GM12878 (cell line): ENCODE measurements around the gene TGM2. TPM values are rescaled to one million over a fixed set of nuclear protein-coding genes. Genes with fewer than 3 reads are reported as not detected.
A peak's percentile ranks its signal among the peaks of the same experiment; 100 is the strongest.

Experiments
- ATAC-seq: fragments of 200-7000 bp; cut with Tn5 transposase; 3 replicates; pipeline ENCODE4 v1.9.1; 2020; ENCODE audit warnings: mild to moderate bottlenecking, moderate library complexity
- BruUV-seq: library from RNA; stranded (reverse); fragments of 400-500 nt; replicated peaks from 2 replicates; lab custom pipeline; 2021; lab: Mats Ljungman, UMichigan
- CTCF ChIA-PET: fragments of 300-600 bp; sonication (Branson Sonifier 250); formaldehyde crosslinking; extraction: SDS; loops from one replicate; lab custom pipeline; 2021; ENCODE audit warnings: inconsistent platforms; lab: Yijun Ruan, JAX
- POLR2A ChIA-PET: fragments of 350-600 bp; formaldehyde crosslinking; extraction: SDS; loops from one replicate; lab custom pipeline; 2021; ENCODE audit warnings: inconsistent platforms; lab: Charles Lee
- RAD21 ChIA-PET: fragments of 300-600 bp; sonication (Branson Sonifier 250); formaldehyde crosslinking; loops from one replicate; lab custom pipeline; 2023; ENCODE audit warnings: antibody characterized with exemption; ENCODE audit not compliant: unreplicated experiment; lab: Charles Lee
- SMC1A ChIA-PET: fragments of 300-600 bp; sonication (Branson Sonifier 250); formaldehyde crosslinking; loops from one replicate; lab custom pipeline; 2023; ENCODE audit not compliant: unreplicated experiment, uncharacterized antibody; lab: Charles Lee
- DNase-seq: peaks from one replicate; pipeline ENCODE4 v3.0.0-alpha.2; 2011; ENCODE audit warnings: low read depth, low spot score
- FAIRE-seq: peaks from 3 replicates; lab custom pipeline; 2011; peaks lifted over from hg19 to GRCh38; lab: Jason Lieb, UNC
- H2AFZ ChIP-seq: 2 replicates; pipeline ENCODE4 v1.6.0; 2011; ENCODE audit warnings: low read depth, low read length, control low read depth; ENCODE audit not compliant: control insufficient read depth
- H3K27ac ChIP-seq: 2 replicates; pipeline ENCODE4 v1.5.1; 2011; ENCODE audit warnings: control low read depth; ENCODE audit not compliant: control insufficient read depth, insufficient read depth
- H3K27me3 ChIP-seq, 2 experiments: replicated peaks in 1 of 2; 2 replicates each; pipeline versions ENCODE4 v1.6.0 to v1.6.1; 2011; ENCODE audit warnings: low read length in 1 of 2; ENCODE audit not compliant: control insufficient read depth in 2 of 2, insufficient read depth in 2 of 2
- H3K36me3 ChIP-seq, 2 experiments: 2 replicates each; pipeline ENCODE4 v1.5.1; 2011; ENCODE audit warnings: low read length in 1 of 2; ENCODE audit not compliant: control insufficient read depth in 2 of 2, insufficient read depth in 2 of 2
- H3K4me1 ChIP-seq: 2 replicates; pipeline ENCODE4 v1.6.1; 2011; ENCODE audit warnings: mild to moderate bottlenecking, low read length, moderate library complexity, mixed read lengths; ENCODE audit not compliant: control insufficient read depth, insufficient read depth
- H3K4me2 ChIP-seq: 2 replicates; pipeline ENCODE4 v1.6.0; 2011; ENCODE audit warnings: control low read depth; ENCODE audit not compliant: control insufficient read depth, insufficient read depth
- H3K4me3 ChIP-seq: fragments of 200-600 bp; sonication (generic); 2 replicates; pipeline ENCODE4 v1.5.1; 2016
- H3K79me2 ChIP-seq: 2 replicates; pipeline ENCODE4 v1.6.0; 2011; ENCODE audit warnings: low read length; ENCODE audit not compliant: control insufficient read depth, insufficient read depth
- H3K9ac ChIP-seq: 2 replicates; pipeline ENCODE4 v1.8.0; 2011; ENCODE audit warnings: low read length, control low read depth, mixed read lengths; ENCODE audit not compliant: control insufficient read depth, insufficient read depth
- H3K9me3 ChIP-seq: replicated peaks from 3 replicates; pipeline ENCODE4 v1.5.1; 2011; ENCODE audit warnings: mild to moderate bottlenecking, low read length; ENCODE audit not compliant: control insufficient read depth, insufficient read depth
- H4K20me1 ChIP-seq: 2 replicates; pipeline ENCODE4 v1.6.0; 2011; ENCODE audit not compliant: control insufficient read depth, insufficient read depth
- ATF3 ChIP-seq: IDR thresholded peaks from 2 replicates; pipeline ENCODE4 v1.6.1; 2011; ENCODE audit warnings: low read depth, mild to moderate bottlenecking, low read length, moderate library complexity, borderline replicate concordance; ENCODE audit errors: extremely low read depth
- CHD1 ChIP-seq: IDR thresholded peaks from 2 replicates; pipeline ENCODE4 v1.6.1; 2012; ENCODE audit warnings: low read depth, low read length, improper control_type of control experiment
- CUX1 ChIP-seq: IDR thresholded peaks from 2 replicates; pipeline ENCODE4 v1.6.1; 2012; ENCODE audit warnings: improper control_type of control experiment, low read depth, low read length; ENCODE audit not compliant: insufficient replicate concordance
- DPF2 ChIP-seq: fragments of 450-650 bp; IDR thresholded peaks from 2 replicates; pipeline ENCODE4 v1.6.1; 2017; ENCODE audit warnings: mild to moderate bottlenecking
- E2F4 ChIP-seq: IDR thresholded peaks from 2 replicates; pipeline ENCODE4 v1.6.1; 2012; ENCODE audit warnings: low read depth, low read length, improper control_type of control experiment
- HDAC6 ChIP-seq: fragments of 200-600 bp; sonication (generic); IDR thresholded peaks from one replicate; pipeline ENCODE4 v1.8.0; 2017; ENCODE audit warnings: antibody characterized with exemption; ENCODE audit not compliant: unreplicated experiment
- HDGF ChIP-seq: fragments of 450-650 bp; IDR thresholded peaks from 2 replicates; pipeline ENCODE4 v1.6.1; 2016; ENCODE audit warnings: antibody characterized with exemption
- JUND ChIP-seq: IDR thresholded peaks from 2 replicates; pipeline ENCODE4 v1.6.1; 2012; ENCODE audit warnings: low read depth, mild to moderate bottlenecking, low read length, improper control_type of control experiment, moderate library complexity
- KLF5 ChIP-seq: fragments of 450-650 bp; IDR thresholded peaks from 2 replicates; pipeline ENCODE4 v1.6.1; 2014; ENCODE audit warnings: mild to moderate bottlenecking; ENCODE audit not compliant: partially characterized antibody
- NFYB ChIP-seq: IDR thresholded peaks from 2 replicates; pipeline ENCODE4 v1.6.1; 2011; ENCODE audit warnings: low read depth, mild to moderate bottlenecking, low read length, improper control_type of control experiment, moderate library complexity; ENCODE audit not compliant: insufficient read depth
- RAD21 ChIP-seq: IDR thresholded peaks from 2 replicates; pipeline ENCODE4 v1.6.1; 2011; ENCODE audit warnings: mild to moderate bottlenecking, low read depth, low read length, moderate library complexity; ENCODE audit not compliant: insufficient read depth
- ZBED1 ChIP-seq: IDR thresholded peaks from 2 replicates; pipeline ENCODE4 v1.6.1; 2016; ENCODE audit warnings: borderline replicate concordance
- WGBS: methylation state at CpG from one replicate; pipeline ENCODE4 v1.1.6; 2016; ENCODE audit warnings: low lambda C conversion rate; ENCODE audit not compliant: insufficient replicate concordance, insufficient coverage; ENCODE audit errors: missing lambda C conversion rate; 5-methylcytosine and 5-hydroxymethylcytosine counted together
- in situ Hi-C: fragments of 300-500 bp; cut with MboI; formaldehyde crosslinking; loops from 9 replicates; pipeline ENCODE4 v1.14.3; 2018; ENCODE audit warnings: mixed read lengths
- intact Hi-C: fragments of 100-400 bp; cut with micrococcal nuclease; formaldehyde crosslinking; loops from one replicate; pipeline ENCODE4 v1.14.2; 2022; ENCODE audit not compliant: unreplicated experiment
- polyA plus RNA-seq, 11 experiments: library from polyadenylated mRNA; depleted of rRNA in 4 of 11; unstranded in 6 of 11; stranded (reverse) in 5 of 11; fragments of >200 nt; fragmentation: Nextera tagmentation in 4 of 11; fragmentation: Illumina TruSeq in 1 of 11; extraction: Ambion mirVana in 4 of 11; extraction: Trizol in 1 of 11; gene quantifications; 1 replicate in 1 of 11; 2 replicates in 10 of 11; pipeline versions ENCODE4 v1.2.1 to v1.2.3, GENCODE V29; 2011 to 2016; ENCODE audit warnings: inconsistent platforms in 2 of 11, missing spikeins in 2 of 11, low read depth in 1 of 11
- total RNA-seq, 4 experiments: library from RNA; depleted of rRNA in 3 of 4; stranded (reverse); fragments of >200 nt in 3 of 4; fragmentation: Illumina TruSeq in 1 of 4; extraction: Trizol in 1 of 4; gene quantifications; 2 replicates each; pipeline versions ENCODE4 v1.2.1 to v1.2.3, GENCODE V29; 2013 to 2021

The TGM2 gene
- total and polyA plus RNA-seq, 10 of the 15 experiments (the other 5 are each of a cell fraction or from before 2014, with no cell fraction given): 0.11 to 1.9 (median 0.51) TPM

GRCh38 chr20:38095017-38095686 lies 69.9 kb downstream of the TGM2 start:
- Histone ChIP-seq H3K4me2 (peak overlapping the region; percentile 80), H3K27me3 (no peaks in the 10 kb centered on the region), H3K36me3 (peaks cover 0 to under 1% of the 10 kb centered on the region in 2 experiments; a peak in 2 of 4 replicates), H3K27ac (peak overlapping the region; percentile 98), H4K20me1 (no peaks in the 10 kb centered on the region), H3K79me2 (0 out of 2 replicates have a peak, but pooled peaks cover 2% of the 10 kb centered on the region), H3K9ac (peak overlapping the region; percentile 77), H3K9me3 (no peaks in the 10 kb centered on the region), H2AFZ (peak overlapping the region; percentile 64), H3K4me3 (0 out of 2 replicates have a peak overlapping the region, but pooled peaks have one; percentile 28), H3K4me1 (peaks cover 47% of the 10 kb centered on the region)
- FAIRE-seq (no peak), DNase-seq (no peak), ATAC-seq (peak; percentile 38)
- WGBS: 20% methylated on average over 7 of the region's 7 CpGs
- SMC1A ChIA-PET: interaction anchor here (1.3 to 8.6 kb wide), 6 partner anchors 17 to 126 kb away, joined by 3 to 166 read pairs (median 30); no protein-coding TSS in a partner anchor
- CTCF ChIA-PET: interaction anchor here (1.0 to 15.1 kb wide), 6 partner anchors 18 to 126 kb away, joined by 3 to 189 read pairs (median 4); no protein-coding TSS in a partner anchor
- in situ Hi-C loops: no loop called here
- BruUV-seq: TSS peak; percentile 76
- POLR2A ChIA-PET: interaction anchor here (0.9 to 2.7 kb wide), 3 partner anchors 14 to 57 kb away, joined by 4 to 11 read pairs (median 4); no protein-coding TSS in a partner anchor
- intact Hi-C loops: loop anchor here (2.0 kb wide), 1 partner anchor 58 kb away; no protein-coding TSS in a partner anchor
- RAD21 ChIA-PET: interaction anchor here (0.6 to 7.8 kb wide), 9 partner anchors 18 to 1385 kb away, joined by 3 to 79 read pairs (median 4); no protein-coding TSS in a partner anchor
- TF ChIP-seq CHD1: no peak
- no peak for TF ChIP-seq RAD21
- TF ChIP-seq E2F4: no peak
- TF ChIP-seq HDGF: peak; percentile 82; the same call in 1 of the 2 replicates
- peak; percentile 3 for TF ChIP-seq KLF5
- no peak for TF ChIP-seq DPF2
- no peak for TF ChIP-seq CUX1
- no peak for TF ChIP-seq ATF3
- TF ChIP-seq HDAC6: no peak
- TF ChIP-seq JUND: no peak
- TF ChIP-seq NFYB: no peak
- TF ChIP-seq ZBED1: no peak
